B cell (primary cell): ENCODE data around the gene RRM2. TPM values are rescaled to one million over a fixed set of nuclear protein-coding genes. Genes with fewer than 3 reads are reported as not detected.

Experiments used
- ATAC-seq: fragments of 200-7000 bp; cut with Tn5 transposase; one replicate; pipeline ENCODE4 v1.10.0; 2021; ENCODE audit warnings: low read depth, mild to moderate bottlenecking, moderate number of reproducible peaks, moderate library complexity
- CTCF ChIA-PET: fragments of 350-600 bp; sonication (Branson Sonifier 250); formaldehyde crosslinking; loops from one replicate; lab custom pipeline; 2021; ENCODE audit warnings: antibody characterized with exemption, inconsistent platforms; lab: Charles Lee
- POLR2A ChIA-PET: fragments of 350-600 bp; sonication (Branson Sonifier 250); formaldehyde crosslinking; loops from one replicate; lab custom pipeline; 2021; ENCODE audit warnings: antibody characterized with exemption; lab: Charles Lee
- DNase-seq: peaks from one replicate; pipeline ENCODE4 v3.0.0; 2013
- H2AFZ ChIP-seq: 2 replicates; pipeline ENCODE4 v1.6.1; 2012; ENCODE audit warnings: mild to moderate bottlenecking, low read depth, low read length; ENCODE audit not compliant: insufficient read depth, poor library complexity, severe bottlenecking
- H3K27ac ChIP-seq, 2 donors: 1 replicate in 1 of 2; 2 replicates in 1 of 2; pipeline ENCODE4 v1.5.1; 2012 to 2013; ENCODE audit warnings: low read length in 2 of 2, mild to moderate bottlenecking in 2 of 2, moderate library complexity in 1 of 2
- H3K27me3 ChIP-seq, 4 experiments: fragments of 200-600 bp in 1 of 4; sonication (generic) in 1 of 4; replicated peaks in 1 of 4; 1 replicate in 2 of 4; 2 replicates in 2 of 4; pipeline versions ENCODE4 v1.6.1 to v1.7.0; 2013 to 2016; ENCODE audit warnings: low read length in 3 of 4, mild to moderate bottlenecking in 2 of 4, mixed read lengths in 1 of 4, moderate library complexity in 1 of 4; ENCODE audit not compliant: insufficient read depth in 4 of 4, control insufficient read depth in 3 of 4; ENCODE audit errors: control extremely low read depth in 1 of 4
- H3K36me3 ChIP-seq, 2 experiments: replicated peaks in 1 of 2; 1 replicate in 1 of 2; 2 replicates in 1 of 2; pipeline versions ENCODE4 v1.6.1 to v1.7.1; 2013; ENCODE audit warnings: low read length in 1 of 2; ENCODE audit not compliant: insufficient read depth in 2 of 2, control insufficient read depth in 1 of 2; ENCODE audit errors: control extremely low read depth in 1 of 2, extremely low read depth in 1 of 2
- H3K4me1 ChIP-seq, 2 donors: fragments of 200-600 bp in 1 of 2; sonication (generic) in 1 of 2; 1 replicate in 1 of 2; 2 replicates in 1 of 2; pipeline versions ENCODE4 v1.5.1 to v1.6.1; 2013 to 2017; ENCODE audit warnings: low read length in 2 of 2; ENCODE audit not compliant: control insufficient read depth in 2 of 2, insufficient read depth in 2 of 2
- H3K4me2 ChIP-seq: replicated peaks from 2 replicates; pipeline ENCODE3; 2012; ENCODE audit warnings: mild to moderate bottlenecking, low read depth, low read length; ENCODE audit not compliant: poor library complexity, severe bottlenecking
- H3K4me3 ChIP-seq, 5 experiments: fragments of 200-600 bp in 1 of 5; sonication (generic) in 1 of 5; 1 replicate in 3 of 5; 2 replicates in 2 of 5; pipeline versions ENCODE4 v1.5.1 to v1.7.0; 2011 to 2016; ENCODE audit warnings: low read length in 4 of 5, mild to moderate bottlenecking in 4 of 5, low read depth in 2 of 5, control low read depth in 1 of 5, moderate library complexity in 1 of 5; ENCODE audit not compliant: insufficient read depth in 1 of 5; ENCODE audit errors: control extremely low read depth in 1 of 5, extremely low read depth in 1 of 5
- H3K79me2 ChIP-seq: fragments of 200-600 bp; sonication (generic); one replicate; pipeline ENCODE4 v1.6.0; 2016; ENCODE audit warnings: low read length; ENCODE audit not compliant: control insufficient read depth, insufficient read depth
- H3K9ac ChIP-seq: fragments of 200-600 bp; sonication (generic); 2 replicates; pipeline ENCODE4 v1.6.1; 2017; ENCODE audit warnings: mild to moderate bottlenecking, low read length, moderate library complexity
- H3K9me3 ChIP-seq, 3 donors: one replicate each; pipeline versions ENCODE4 v1.6.1 to v1.7.1; 2013; ENCODE audit warnings: low read length in 2 of 3; ENCODE audit not compliant: control insufficient read depth in 2 of 3, insufficient read depth in 1 of 3; ENCODE audit errors: control extremely low read depth in 1 of 3
- H4K20me1 ChIP-seq: 2 replicates; pipeline ENCODE4 v1.6.0; 2012; ENCODE audit warnings: mild to moderate bottlenecking, low read length; ENCODE audit not compliant: insufficient read depth, control insufficient read depth, poor library complexity, severe bottlenecking
- H3K27ac Mint-ChIP-seq: one replicate; pipeline ENCODE4 v1.8.0; 2021; ENCODE audit warnings: mixed read lengths
- H3K27me3 Mint-ChIP-seq: one replicate; pipeline ENCODE4 v1.8.0; 2021; ENCODE audit warnings: mixed read lengths
- H3K4me1 Mint-ChIP-seq: one replicate; pipeline ENCODE4 v1.8.0; 2021; ENCODE audit warnings: mixed read lengths
- H3K4me3 Mint-ChIP-seq: one replicate; pipeline ENCODE4 v1.8.0; 2021; ENCODE audit warnings: mixed read lengths
- H3K9me3 Mint-ChIP-seq: one replicate; pipeline ENCODE4 v1.8.0; 2022; ENCODE audit warnings: mixed read lengths; ENCODE audit not compliant: insufficient read depth
- EZH2 ChIP-seq: IDR thresholded peaks from 2 replicates; pipeline ENCODE4 v1.6.1; 2012; ENCODE audit warnings: borderline replicate concordance, low read depth, mild to moderate bottlenecking, moderate library complexity, low read length; ENCODE audit not compliant: insufficient read depth, poor library complexity, severe bottlenecking
- WGBS: methylation state at CpG from one replicate; pipeline ENCODE4 v1.1.5; 2013; ENCODE audit warnings: missing lambda C conversion rate; ENCODE audit not compliant: insufficient coverage; 5-methylcytosine and 5-hydroxymethylcytosine counted together
- intact Hi-C: fragments of 100-400 bp; cut with micrococcal nuclease; formaldehyde crosslinking; loops from one replicate; pipeline ENCODE4 v1.10.0; 2022
- polyA plus RNA-seq: library from polyadenylated mRNA; depleted of rRNA; stranded (reverse); fragments of >200 nt; gene quantifications from 2 replicates; pipeline ENCODE4 v1.2.3, GENCODE V29; 2012
- total RNA-seq, 2 donors: library from RNA; stranded (reverse); fragments of 120-200 nt in 1 of 2; gene quantifications; 1 replicate in 1 of 2; 2 replicates in 1 of 2; pipeline versions ENCODE4 v1.2.3 to v1.2.4, GENCODE V29; 2013 to 2022
- TF ChIP-seq, protein P1 (sequence below): fragments of 200-600 bp; IDR thresholded peaks from one replicate; pipeline ENCODE4 v1.8.0; 2022; ENCODE audit warnings: antibody characterized with exemption, mild to moderate bottlenecking

RRM2 gene
- total and polyA plus RNA-seq, 2 donors (not counting 1 experiment from before 2014, with no cell fraction given): 1.2 to 3.3 TPM

- H3K9me3 ChIP-seq: no peaks in the 10 kb centered on the region
- ATAC-seq (no peak), DNase-seq (no peak)
- Mint-ChIP-seq H3K27me3 (peaks cover 10% of the 10 kb centered on the region), H3K27ac (peak overlapping the region; percentile 41), H3K4me3 (peak overlapping the region; percentile 79), H3K9me3 (no peaks in the 10 kb centered on the region), H3K4me1 (peaks cover 30% of the 10 kb centered on the region)
- H3K4me1 ChIP-seq: peaks cover 29 to 32% of the 10 kb centered on the region in 2 donors
- peak overlapping the region in 3 of 5 experiments; percentile 48 to 77 (median 59) for H3K4me3 ChIP-seq
- CTCF ChIA-PET: interaction anchor here (0.7 to 5.7 kb wide), 12 partner anchors 18 to 325 kb away, joined by 3 to 193 read pairs (median 14); partner anchors contain the start of genes HPCAL1 and ODC1
- POLR2A ChIA-PET: interaction anchor here (0.6 to 1.1 kb wide), 4 partner anchors 33 to 312 kb away, joined by 3 to 4 read pairs (median 3); no protein-coding TSS in a partner anchor
- H4K20me1 ChIP-seq: peaks cover 6% of the 10 kb centered on the region
- H2AFZ ChIP-seq: peak overlapping the region; percentile 78
- H3K4me2 ChIP-seq: peak overlapping the region; percentile 100
- H3K9ac ChIP-seq: peak overlapping the region; percentile 74
- peaks cover 34% of the 10 kb centered on the region for H3K79me2 ChIP-seq
- no peaks in the 10 kb centered on the region for H3K36me3 ChIP-seq
- H3K27me3 ChIP-seq: peaks cover 0 to 17% (median 8%) of the 10 kb centered on the region in 4 experiments
- intact Hi-C loops: loop anchor here (5.0 to 10.0 kb wide), 2 partner anchors 152 to 701 kb away; partner anchors contain the start of genes CPSF3 and ITGB1BP1
- 0% methylated on average over 11 of the region's 18 CpGs for WGBS
- no peak for TF ChIP-seq EZH2
- TF ChIP-seq, protein P1, sequence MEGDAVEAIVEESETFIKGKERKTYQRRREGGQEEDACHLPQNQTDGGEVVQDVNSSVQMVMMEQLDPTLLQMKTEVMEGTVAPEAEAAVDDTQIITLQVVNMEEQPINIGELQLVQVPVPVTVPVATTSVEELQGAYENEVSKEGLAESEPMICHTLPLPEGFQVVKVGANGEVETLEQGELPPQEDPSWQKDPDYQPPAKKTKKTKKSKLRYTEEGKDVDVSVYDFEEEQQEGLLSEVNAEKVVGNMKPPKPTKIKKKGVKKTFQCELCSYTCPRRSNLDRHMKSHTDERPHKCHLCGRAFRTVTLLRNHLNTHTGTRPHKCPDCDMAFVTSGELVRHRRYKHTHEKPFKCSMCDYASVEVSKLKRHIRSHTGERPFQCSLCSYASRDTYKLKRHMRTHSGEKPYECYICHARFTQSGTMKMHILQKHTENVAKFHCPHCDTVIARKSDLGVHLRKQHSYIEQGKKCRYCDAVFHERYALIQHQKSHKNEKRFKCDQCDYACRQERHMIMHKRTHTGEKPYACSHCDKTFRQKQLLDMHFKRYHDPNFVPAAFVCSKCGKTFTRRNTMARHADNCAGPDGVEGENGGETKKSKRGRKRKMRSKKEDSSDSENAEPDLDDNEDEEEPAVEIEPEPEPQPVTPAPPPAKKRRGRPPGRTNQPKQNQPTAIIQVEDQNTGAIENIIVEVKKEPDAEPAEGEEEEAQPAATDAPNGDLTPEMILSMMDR: no peak
- H3K27ac ChIP-seq: no peak overlapping the region
Measured at GRCh38 chr2:10123281-10123680, 742 bp downstream of the RRM2 start.

GRCh38 chr2:10124538-10125045, 2.1 kb downstream of the RRM2 start:
- H3K4me1 ChIP-seq: peaks cover 29 to 32% of the 10 kb centered on the region in 2 donors
- Mint-ChIP-seq H3K27ac (no peak overlapping the region), H3K9me3 (no peaks in the 10 kb centered on the region), H3K4me1 (peaks cover 30% of the 10 kb centered on the region), H3K4me3 (no peak overlapping the region), H3K27me3 (peaks cover 10% of the 10 kb centered on the region)
- ChIA-PET CTCF (interaction anchor here (0.6 to 5.7 kb wide), 31 partner anchors 13 to 1165 kb away, joined by 3 to 193 read pairs (median 5); partner anchors contain the start of genes HPCAL1, NOL10 and ODC1), POLR2A (interaction anchor here (0.7 to 1.5 kb wide), 3 partner anchors 285 to 311 kb away, joined by 3 to 10 read pairs (median 4); no protein-coding TSS in a partner anchor)
- no peaks in the 10 kb centered on the region for H3K9me3 ChIP-seq
- no peak overlapping the region for H3K4me3 ChIP-seq
- H4K20me1 ChIP-seq: peaks cover 6% of the 10 kb centered on the region
- no peak overlapping the region for H3K4me2 ChIP-seq
- TF ChIP-seq, protein P1: peak; percentile 84
- no peak for TF ChIP-seq EZH2
- no peak overlapping the region for H3K9ac ChIP-seq
- no peak for ATAC-seq
- peaks cover 0 to 17% (median 8%) of the 10 kb centered on the region in 4 experiments for H3K27me3 ChIP-seq
- peaks cover 34% of the 10 kb centered on the region for H3K79me2 ChIP-seq
- H3K27ac ChIP-seq: no peak overlapping the region
- H3K36me3 ChIP-seq: no peaks in the 10 kb centered on the region
- DNase-seq: peak; percentile 81
- 0% methylated on average over 2 of the region's 5 CpGs for WGBS
- intact Hi-C loops: loop anchor here (1.0 to 10.0 kb wide), 7 partner anchors 52 to 702 kb away; partner anchors contain the start of genes CPSF3 and ITGB1BP1
- no peak overlapping the region for H2AFZ ChIP-seq
